ENCODE measurements around the gene MARK1. TPM values are rescaled to one million over a fixed set of nuclear protein-coding genes. Genes with fewer than 3 reads are reported as not detected.

Gene MARK1
- total and polyA plus RNA-seq, 2 donors (not counting 1 experiment from before 2014, with no cell fraction given), result 0.52 to 3.8 TPM

GRCh38 chr1:220485791-220486190 is 42.1 kb upstream of the MARK1 start:
- intact Hi-C loops (cut with micrococcal nuclease), result no loop called here
- no peak for ATAC-seq (ENCODE audit: low read depth)
- no peak overlapping the region for H3K4me3 Mint-ChIP-seq
- H3K9me3 ChIP-seq (ENCODE audit: control extremely low read depth in 1 of 3, control insufficient read depth in 2 of 3, insufficient read depth in 1 of 3, low read length in 2 of 3), result no peaks in the 10 kb centered on the region
- H3K27me3 Mint-ChIP-seq, result peaks cover 16% of the 10 kb centered on the region
- H3K27ac ChIP-seq (ENCODE audit: low read length in 2 of 2), result no peak overlapping the region
- no peak overlapping the region for H2AFZ ChIP-seq (ENCODE audit: insufficient read depth, low read depth, low read length, poor library complexity, severe bottlenecking)
- H4K20me1 ChIP-seq (ENCODE audit: control insufficient read depth, insufficient read depth, low read length, poor library complexity, severe bottlenecking), result no peaks in the 10 kb centered on the region
- CTCF ChIA-PET, result interaction anchor here (1.1 kb wide), 1 partner anchor 267 kb away, joined by 4 read pairs; no protein-coding TSS in a partner anchor
- no peak overlapping the region for H3K27ac Mint-ChIP-seq
- H3K9me3 Mint-ChIP-seq (ENCODE audit: insufficient read depth), result no peaks in the 10 kb centered on the region
- 80% methylated on average over 6 of the region's 6 CpGs for WGBS (ENCODE audit: insufficient coverage)
- H3K4me1 ChIP-seq (ENCODE audit: control insufficient read depth in 2 of 2, insufficient read depth in 2 of 2, low read length in 2 of 2), result no peaks in the 10 kb centered on the region
- no peak overlapping the region for H3K4me3 ChIP-seq (ENCODE audit: control extremely low read depth in 1 of 5, extremely low read depth in 1 of 5, insufficient read depth in 1 of 5, low read depth in 2 of 5, low read length in 4 of 5)
- H3K4me1 Mint-ChIP-seq, result no peaks in the 10 kb centered on the region
- H3K9ac ChIP-seq (ENCODE audit: low read length), result no peak overlapping the region
- H3K36me3 ChIP-seq (replicated peaks in 1 of 2; ENCODE audit: control extremely low read depth in 1 of 2, control insufficient read depth in 1 of 2, extremely low read depth in 1 of 2, insufficient read depth in 2 of 2, low read length in 1 of 2), result no peaks in the 10 kb centered on the region
- no peaks in the 10 kb centered on the region for H3K79me2 ChIP-seq (ENCODE audit: control insufficient read depth, insufficient read depth, low read length)
- H3K4me2 ChIP-seq (replicated peaks; ENCODE audit: low read depth, low read length, poor library complexity, severe bottlenecking), result no peak overlapping the region
- TF ChIP-seq EZH2 (IDR thresholded peaks at IDR 0.05; ENCODE audit: borderline replicate concordance, insufficient read depth, low read depth, low read length, poor library complexity, severe bottlenecking), result no peak
- TF ChIP-seq, protein P1, sequence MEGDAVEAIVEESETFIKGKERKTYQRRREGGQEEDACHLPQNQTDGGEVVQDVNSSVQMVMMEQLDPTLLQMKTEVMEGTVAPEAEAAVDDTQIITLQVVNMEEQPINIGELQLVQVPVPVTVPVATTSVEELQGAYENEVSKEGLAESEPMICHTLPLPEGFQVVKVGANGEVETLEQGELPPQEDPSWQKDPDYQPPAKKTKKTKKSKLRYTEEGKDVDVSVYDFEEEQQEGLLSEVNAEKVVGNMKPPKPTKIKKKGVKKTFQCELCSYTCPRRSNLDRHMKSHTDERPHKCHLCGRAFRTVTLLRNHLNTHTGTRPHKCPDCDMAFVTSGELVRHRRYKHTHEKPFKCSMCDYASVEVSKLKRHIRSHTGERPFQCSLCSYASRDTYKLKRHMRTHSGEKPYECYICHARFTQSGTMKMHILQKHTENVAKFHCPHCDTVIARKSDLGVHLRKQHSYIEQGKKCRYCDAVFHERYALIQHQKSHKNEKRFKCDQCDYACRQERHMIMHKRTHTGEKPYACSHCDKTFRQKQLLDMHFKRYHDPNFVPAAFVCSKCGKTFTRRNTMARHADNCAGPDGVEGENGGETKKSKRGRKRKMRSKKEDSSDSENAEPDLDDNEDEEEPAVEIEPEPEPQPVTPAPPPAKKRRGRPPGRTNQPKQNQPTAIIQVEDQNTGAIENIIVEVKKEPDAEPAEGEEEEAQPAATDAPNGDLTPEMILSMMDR (IDR thresholded peaks at IDR 0.05), result no peak
- H3K27me3 ChIP-seq (replicated peaks in 1 of 4; ENCODE audit: control extremely low read depth in 1 of 4, control insufficient read depth in 3 of 4, insufficient read depth in 4 of 4, low read length in 3 of 4), result no peaks in the 10 kb centered on the region
- POLR2A ChIA-PET, result no interaction called here
- DNase-seq, result no peak

DNA sequence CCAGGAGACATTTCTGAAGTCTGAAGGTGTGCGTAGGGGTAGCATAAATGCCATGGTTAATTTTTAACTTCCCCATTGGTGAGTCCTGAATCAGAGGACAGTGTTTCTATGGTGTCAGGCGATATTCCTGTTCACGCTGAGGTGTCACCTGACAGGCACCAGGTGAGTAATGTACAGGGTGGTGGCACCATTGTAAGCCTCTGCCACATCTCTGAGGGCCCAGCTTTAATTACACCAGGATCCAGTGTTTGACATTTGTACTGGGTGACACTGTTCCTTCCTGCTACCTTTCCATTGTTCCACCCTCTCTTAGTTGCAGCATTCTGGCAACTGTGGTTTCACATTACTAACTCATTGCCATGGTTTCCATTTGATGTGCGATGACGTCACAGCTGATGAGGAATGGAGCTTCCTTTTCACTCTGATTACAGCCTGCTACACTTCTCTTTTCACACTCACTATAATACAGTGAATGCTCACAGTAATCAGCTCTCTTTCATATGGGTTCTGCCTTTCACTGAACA is 40.6 kb upstream of the MARK1 start:
- H3K36me3 ChIP-seq (replicated peaks in 1 of 2; ENCODE audit: control extremely low read depth in 1 of 2, control insufficient read depth in 1 of 2, extremely low read depth in 1 of 2, insufficient read depth in 2 of 2, low read length in 1 of 2), result no peaks in the 10 kb centered on the region
- Mint-ChIP-seq H3K27me3 (peaks cover 15% of the 10 kb centered on the region), H3K9me3 (ENCODE audit: insufficient read depth) (no peaks in the 10 kb centered on the region), H3K4me1 (no peaks in the 10 kb centered on the region), H3K4me3 (no peak overlapping the region), H3K27ac (no peak overlapping the region)
- H3K27me3 ChIP-seq (replicated peaks in 1 of 4; ENCODE audit: control extremely low read depth in 1 of 4, control insufficient read depth in 3 of 4, insufficient read depth in 4 of 4, low read length in 3 of 4), result no peaks in the 10 kb centered on the region
- no peaks in the 10 kb centered on the region for H3K9me3 ChIP-seq (ENCODE audit: control extremely low read depth in 1 of 3, control insufficient read depth in 2 of 3, insufficient read depth in 1 of 3, low read length in 2 of 3)
- no peak overlapping the region for H3K9ac ChIP-seq (ENCODE audit: low read length)
- no peak for ATAC-seq (ENCODE audit: low read depth)
- no peak for DNase-seq
- no peak overlapping the region for H3K27ac ChIP-seq (ENCODE audit: low read length in 2 of 2)
- CTCF ChIA-PET, result no interaction called here
- H3K4me3 ChIP-seq (ENCODE audit: control extremely low read depth in 1 of 5, extremely low read depth in 1 of 5, insufficient read depth in 1 of 5, low read depth in 2 of 5, low read length in 4 of 5), result no peak overlapping the region
- 73% methylated on average over 5 of the region's 5 CpGs for WGBS (ENCODE audit: insufficient coverage)
- TF ChIP-seq, protein P1 (IDR thresholded peaks at IDR 0.05), result no peak
- TF ChIP-seq EZH2 (IDR thresholded peaks at IDR 0.05; ENCODE audit: borderline replicate concordance, insufficient read depth, low read depth, low read length, poor library complexity, severe bottlenecking), result no peak
- intact Hi-C loops (cut with micrococcal nuclease), result no loop called here
- no peak overlapping the region for H3K4me2 ChIP-seq (replicated peaks; ENCODE audit: low read depth, low read length, poor library complexity, severe bottlenecking)
- no peaks in the 10 kb centered on the region for H4K20me1 ChIP-seq (ENCODE audit: control insufficient read depth, insufficient read depth, low read length, poor library complexity, severe bottlenecking)
- no peaks in the 10 kb centered on the region for H3K79me2 ChIP-seq (ENCODE audit: control insufficient read depth, insufficient read depth, low read length)
- H3K4me1 ChIP-seq (ENCODE audit: control insufficient read depth in 2 of 2, insufficient read depth in 2 of 2, low read length in 2 of 2), result no peaks in the 10 kb centered on the region
- POLR2A ChIA-PET, result no interaction called here
- H2AFZ ChIP-seq (ENCODE audit: insufficient read depth, low read depth, low read length, poor library complexity, severe bottlenecking), result no peak overlapping the region

Data from B cell (primary cell).